GM18909 (cell line): ENCODE results near the gene ERFE.
"Not testable (repeated sequence)": the region's sequence is repeated elsewhere in the genome, so short reads cannot be mapped to it uniquely, and the experiment has no call there.

Experiments
- ATAC-seq: cut with Tn5 transposase; IDR thresholded peaks from one replicate; pipeline ENCODE4 v1.9.1; 2021; ENCODE audit warnings: mild to moderate bottlenecking; ENCODE audit not compliant: unreplicated experiment, poor library complexity

The ERFE gene, protein sequence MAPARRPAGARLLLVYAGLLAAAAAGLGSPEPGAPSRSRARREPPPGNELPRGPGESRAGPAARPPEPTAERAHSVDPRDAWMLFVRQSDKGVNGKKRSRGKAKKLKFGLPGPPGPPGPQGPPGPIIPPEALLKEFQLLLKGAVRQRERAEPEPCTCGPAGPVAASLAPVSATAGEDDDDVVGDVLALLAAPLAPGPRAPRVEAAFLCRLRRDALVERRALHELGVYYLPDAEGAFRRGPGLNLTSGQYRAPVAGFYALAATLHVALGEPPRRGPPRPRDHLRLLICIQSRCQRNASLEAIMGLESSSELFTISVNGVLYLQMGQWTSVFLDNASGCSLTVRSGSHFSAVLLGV

DNA sequence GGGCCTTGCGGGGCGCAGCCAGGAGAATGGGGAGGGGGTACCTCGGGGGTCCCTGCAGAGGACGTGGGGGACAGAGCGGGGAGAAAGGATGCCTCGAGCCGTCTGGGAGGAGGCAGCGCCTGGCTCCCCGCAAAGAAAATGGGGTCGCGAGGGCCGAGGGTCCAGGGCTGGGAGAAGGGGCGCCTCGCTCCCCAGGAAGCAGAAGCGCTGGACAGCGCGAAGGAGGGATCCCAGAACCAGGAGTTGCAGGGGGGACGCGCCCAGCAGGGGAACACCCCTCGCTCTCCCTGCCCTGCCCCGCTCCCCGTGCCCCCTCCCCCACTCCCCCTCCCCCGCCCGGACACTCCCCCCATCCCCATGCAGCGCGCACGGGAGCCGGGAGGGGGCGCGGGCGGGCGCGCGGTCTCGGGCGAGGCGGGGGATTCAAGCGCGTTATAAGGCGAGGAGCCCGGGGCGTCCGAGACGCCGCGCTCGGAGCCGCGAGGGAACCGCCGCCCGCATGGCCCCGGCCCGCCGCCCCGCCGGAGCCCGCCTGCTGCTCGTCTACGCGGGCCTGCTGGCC lies at the start of gene ERFE:
TSS of gene ERFE (plus strand) at position 462 of the 562 bp plus-strand sequence. CDS start at position 500, 38 bp downstream.
- ATAC-seq, result peak; percentile 43

DNA sequence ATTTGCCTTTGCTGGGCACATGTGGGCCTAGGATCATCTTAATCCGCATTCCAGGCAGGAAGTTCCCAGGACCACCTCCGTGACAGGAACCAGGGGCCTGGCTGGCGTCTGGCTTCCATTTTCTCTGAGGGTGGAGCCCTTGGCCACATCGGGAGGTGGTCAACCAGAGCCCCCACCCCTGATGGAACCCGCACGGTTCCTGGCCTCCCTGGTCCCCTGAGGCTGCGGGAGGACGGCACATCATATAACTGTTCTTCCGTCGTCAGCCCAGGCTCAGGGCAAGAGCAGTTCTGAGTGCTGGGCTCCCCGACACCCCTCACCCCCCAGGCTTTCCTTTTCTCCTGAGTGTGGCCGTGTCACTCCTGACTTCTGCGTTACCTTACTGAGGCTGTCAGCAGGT lies 45.2 kb upstream of the ERFE start:
- ATAC-seq, result no peak

DNA sequence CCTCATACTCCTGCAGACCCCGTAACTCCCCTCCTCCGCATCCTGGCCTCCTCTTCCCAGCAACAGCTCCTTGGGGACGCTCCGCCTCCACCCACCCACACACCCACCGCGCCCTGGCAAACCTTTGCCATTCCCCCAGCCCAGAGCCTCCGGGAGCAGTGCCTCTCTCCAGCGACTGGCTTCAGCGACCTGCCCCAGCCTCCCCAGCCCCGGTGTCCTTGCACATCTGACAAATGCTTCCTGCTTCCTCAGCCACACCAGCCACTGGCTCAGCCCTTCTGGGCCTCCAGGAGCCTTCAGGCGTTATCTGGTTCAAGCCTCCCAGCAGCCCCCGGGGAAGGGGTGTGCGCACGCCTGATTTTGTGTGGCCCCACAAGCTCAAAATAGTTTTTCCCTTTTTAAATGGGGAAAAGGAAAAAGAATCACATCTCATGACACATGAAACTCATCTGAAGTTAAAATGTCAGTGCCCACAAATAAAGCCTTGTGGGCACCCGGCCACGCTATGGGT lies 44.4 kb upstream of the ERFE start:
- ATAC-seq, result no peak

DNA sequence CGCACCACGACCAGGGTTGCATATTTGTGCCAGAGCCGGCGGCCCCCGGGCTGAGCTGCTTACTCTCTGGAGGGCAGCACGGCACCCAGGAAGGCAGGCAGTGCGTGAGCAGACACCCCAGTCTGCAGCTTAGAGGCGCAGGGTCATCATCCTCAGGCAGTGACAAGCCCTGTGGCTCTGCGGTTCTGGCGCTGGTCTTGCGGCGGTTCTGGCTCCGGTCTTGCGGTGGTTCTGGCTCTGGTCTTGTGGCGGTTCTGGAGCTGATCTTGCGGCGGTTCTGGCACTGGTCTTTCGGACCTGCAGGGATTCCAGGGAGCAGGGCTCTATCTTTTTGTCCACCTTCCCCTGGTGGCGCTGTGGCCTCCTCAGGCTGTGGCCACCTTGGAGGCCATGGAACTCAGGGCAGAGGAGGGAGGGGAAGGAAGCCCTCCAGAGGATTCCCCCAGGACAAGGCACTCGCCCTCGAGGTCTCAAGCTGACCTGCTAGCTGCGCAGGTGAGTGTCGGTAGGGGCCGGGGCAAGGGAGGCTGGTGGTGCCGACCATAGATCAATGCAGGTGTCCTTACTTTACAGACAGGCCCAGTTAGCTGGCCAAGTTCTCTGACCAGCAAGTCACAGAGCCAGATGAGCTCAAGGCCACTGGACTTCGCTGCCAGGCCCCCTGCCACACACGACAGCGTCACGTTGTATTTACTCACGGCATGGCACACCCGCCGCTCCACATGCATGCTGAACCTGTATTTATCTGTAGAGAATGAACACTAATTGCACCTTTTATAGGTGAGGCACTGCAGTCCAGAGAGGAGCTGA lies 43.7 kb upstream of the ERFE start:
- ATAC-seq, result no peak

DNA sequence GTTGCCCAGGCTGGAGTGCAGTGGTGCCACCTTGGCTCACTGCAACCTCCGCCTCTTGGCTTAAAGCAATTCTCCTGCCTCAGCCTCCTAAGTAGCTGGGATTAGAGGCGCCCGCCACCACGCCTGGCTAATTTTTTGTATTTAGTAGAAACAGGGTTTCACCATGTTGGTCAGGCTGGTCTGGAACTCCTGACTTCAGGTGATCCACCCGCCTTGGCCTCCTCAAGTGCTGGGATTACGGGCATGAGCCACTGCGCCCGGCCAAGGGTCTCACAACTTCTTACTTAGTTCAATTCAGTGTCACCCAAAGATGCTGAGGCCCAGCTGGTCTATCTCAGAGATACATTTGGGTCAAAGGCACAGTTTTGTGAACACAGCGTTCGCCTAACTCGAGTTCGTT lies 43.1 kb upstream of the ERFE start:
- ATAC-seq, result not testable (repeated sequence)

DNA sequence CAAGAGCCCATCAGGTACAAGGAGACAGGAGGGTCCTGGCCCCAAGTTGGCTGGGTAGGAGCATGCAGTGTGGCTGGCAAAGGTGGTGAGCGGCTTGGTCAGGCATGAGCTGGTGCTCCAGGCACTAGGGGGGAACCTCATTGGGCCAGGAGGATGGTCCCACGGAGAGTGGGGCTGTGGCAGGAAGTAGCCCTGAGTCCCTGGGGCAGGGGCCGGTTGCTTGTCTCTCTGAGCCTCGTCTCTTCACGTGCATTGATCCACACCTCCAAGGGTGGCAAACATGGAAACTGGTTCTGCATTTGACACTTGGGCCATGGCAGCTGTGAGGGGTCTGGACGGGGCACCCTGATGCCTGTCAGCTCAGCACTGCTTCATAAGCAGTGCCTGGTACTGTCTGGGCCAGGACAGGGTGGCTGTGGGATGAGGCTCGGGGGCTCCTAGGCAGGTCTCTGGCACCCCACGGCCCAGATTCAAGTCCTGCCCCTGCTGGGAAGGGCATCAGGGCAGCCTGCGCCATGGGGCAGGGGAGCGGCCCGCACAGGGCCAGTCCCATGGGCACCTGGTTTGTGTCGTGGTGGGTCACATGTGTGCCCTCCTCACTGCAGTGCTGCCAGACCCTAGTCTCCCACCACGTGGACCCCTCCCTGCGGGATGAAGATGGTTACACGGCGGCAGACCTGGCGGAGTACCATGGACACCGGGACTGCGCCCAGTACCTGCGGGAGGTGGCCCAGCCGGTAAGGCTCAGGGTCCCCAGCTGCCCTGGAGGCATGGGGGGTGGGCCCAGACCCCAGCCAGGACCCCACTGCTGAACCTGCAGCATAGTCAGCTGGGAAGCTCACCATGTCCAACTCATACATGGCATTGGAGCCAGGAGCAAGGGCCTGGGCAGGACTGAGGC lies 42.2 kb upstream of the ERFE start:
- no peak for ATAC-seq

DNA sequence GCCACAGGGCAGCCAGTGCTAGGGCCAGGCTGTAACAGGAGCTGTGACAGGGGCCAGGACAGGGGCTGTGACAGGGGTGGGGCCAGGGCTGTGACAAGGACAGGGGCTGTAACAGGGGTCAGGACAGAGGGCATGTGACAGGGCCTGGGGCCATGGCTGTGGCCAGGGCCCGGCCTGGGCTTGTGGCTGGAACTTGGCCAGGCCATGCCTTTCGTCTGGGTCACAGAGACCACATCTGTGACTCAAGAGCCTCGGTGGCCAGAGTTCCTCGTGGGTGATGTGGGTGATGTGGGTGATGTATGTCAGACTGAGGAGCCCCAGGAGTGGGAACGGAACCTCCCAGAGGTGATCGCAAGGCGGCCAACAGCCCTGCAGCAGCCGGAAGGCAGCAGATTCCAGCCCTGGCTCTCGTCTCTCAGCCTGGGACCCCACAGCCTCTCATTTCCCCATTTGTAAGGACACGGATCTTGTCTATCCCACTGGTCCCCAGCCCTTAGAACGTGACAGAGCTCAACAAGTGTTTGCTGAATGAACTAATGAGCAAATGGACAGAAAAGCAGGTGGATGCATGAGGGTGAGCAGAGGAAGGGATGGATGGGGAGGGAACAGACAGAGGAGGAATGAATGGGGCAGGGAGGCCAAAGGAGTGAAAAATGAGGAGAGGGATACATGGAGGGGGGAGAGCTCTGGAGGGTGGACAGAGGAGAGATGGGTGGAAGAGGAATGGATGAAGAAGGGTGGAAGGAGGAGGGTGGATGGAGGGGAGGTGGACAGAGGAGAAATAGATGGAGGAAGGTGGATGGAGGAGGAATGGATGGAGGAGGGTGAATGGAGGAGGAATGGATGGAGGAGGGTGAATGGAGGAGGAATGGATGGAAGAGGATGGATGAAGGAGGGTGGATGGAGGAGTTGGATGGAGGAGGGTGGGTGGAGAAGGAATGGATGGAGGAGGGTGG lies 41.3 kb upstream of the ERFE start:
- no peak for ATAC-seq

DNA sequence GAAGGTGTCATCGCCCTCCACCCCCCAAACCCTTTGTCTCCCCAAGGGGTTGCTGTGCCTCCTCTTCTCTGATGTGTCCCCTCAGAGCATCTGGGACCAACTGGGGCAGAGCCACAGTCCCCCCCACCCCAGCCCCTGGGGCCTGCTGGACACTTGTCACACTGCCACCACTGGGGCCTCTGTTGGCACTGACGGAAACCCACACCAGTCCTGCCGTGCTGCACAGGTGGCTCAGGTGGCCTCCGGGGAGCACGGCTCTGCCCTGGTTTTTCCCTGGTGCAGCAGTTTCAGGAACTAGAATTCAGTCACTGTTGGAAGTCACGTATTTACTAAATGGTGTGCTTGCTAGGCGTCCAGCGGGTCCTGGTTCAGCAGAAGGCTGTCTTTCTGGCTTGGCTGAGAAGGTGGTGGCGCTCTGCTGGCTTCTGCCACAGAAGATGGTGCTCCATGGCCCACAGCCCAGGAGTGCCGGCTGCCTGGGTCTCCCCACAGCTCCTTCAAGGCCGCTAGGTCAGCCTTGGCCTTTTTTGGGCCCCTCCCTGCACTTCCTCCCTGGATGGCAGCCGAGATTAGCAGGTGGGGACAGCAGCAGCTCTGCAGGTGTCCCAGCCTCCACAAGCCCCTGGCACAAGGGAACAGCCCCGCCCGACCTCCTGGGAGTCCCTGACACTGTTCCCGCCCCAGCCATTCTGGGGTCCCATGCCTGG lies 38.9 kb upstream of the ERFE start:
- no peak for ATAC-seq

DNA sequence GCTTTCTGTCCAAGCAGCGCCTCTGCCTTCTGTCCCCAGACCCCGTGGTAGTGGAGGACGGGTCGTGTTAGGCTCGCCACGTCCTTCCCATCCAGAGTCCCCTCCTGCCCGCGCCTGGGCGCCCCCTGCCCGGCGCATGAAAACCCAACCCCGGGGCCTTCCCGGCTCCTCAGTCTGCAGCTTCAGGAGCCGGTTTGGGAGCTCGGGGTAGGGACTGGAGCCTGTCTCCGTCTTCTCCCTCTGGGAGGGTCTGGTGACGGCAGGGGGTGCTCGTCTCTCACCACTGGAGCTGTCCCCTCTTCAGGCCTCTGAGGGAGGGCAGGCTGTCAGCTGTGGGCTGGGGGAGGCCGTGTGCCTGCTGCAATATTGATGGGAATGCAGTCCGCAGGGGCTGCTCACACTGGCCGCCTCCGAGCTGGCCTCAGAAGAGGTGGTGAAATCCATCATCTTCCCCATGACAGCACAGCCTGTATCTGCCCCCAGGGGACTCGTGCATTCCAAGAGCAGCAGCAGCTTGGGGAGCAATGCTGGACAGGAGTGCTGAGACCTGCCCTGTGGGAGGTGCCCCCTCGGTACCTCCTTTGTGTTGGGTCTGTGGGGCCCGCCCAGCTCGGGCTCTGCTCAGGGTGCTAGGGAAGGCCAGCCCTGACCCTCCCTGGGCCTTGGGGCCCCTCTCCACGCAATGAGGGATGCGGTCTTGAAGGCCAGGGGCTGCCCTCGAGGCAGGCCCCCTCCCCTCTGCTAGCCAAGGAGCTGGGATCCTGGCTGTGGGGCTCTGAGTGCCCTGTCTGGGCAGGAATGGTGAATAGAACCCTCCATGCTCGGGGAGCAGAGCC lies 38.1 kb upstream of the ERFE start:
- ATAC-seq, result no peak

DNA sequence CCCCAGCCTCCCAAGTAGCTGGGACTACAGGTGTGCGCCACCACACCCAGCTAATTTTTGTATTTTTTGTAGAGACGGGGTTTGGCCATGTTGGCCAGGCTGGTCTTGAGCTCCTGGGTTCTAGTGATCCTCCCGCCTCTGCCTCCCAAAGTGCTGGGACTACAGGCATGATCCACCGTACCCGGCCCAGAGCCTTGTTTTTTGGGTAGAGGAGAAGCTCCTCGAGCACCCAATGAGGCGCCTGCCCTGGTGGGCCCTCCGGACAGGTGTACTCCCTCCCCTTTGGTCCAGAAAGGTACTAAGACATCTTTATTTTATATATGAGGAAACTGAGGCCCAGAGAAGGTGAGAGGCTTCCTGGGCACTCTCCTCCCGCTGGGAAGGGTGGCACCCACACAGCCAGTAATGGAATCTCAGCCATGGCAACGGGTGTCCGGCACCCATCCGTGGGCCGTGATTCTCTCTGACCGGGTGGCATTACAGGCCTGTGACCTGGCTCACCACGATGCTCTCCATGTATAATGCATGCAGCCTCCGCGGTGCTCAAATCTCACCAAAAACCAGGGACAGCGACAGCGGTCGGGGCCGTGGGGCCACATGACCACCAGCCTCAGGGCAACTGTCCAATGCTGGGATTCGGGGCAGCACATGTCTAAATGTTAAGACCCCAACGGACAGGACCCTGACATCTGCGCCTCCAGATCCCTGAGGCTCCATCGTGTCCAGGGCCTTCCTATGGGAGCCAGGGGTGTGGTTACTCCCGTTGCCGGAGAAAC lies 37.1 kb upstream of the ERFE start:
- ATAC-seq, result no peak

DNA sequence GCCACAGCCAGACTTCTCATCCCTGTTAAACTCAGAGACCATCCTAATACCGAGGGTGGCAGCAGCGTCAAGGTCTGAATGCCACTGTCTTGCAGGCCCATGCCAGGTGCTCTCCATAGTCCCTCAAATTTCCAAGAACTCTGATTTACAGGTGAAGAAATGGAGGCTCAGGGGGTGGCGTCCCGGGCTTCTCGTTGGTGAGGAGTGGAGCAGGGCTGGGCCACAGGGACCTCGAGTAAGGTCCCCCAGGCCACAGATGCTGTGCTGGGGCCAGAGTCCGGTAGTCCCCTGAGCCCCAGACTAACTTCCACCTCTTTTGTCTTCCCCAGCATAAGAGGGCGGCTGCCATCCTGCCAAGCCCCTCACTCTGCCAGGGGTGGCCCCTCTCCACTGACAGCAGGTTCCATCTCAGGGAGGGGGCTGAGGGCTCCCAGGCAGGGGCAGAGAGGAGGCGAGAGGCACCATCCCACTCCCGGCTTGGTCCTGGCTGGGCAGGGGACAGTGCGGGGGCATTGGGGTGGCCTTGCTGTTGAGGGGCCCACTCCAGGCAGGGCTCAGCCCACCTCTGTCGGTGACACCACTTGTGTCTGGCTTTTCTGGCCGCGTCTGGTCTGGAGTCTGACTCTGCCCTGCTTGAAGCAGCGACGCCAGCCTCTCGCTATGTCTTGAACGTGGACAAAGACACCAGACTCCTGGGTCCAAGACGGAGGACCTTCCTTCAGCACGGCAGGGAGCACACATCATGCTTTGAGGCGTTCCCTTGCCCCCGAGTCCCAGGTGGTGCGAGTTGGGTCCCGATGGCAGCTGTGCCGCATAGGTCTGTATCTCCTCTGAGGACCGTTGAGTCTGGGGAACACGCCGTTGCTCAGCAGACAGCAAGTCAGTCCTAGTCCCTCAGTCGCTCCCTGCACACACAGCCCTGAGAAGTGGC lies 36.2 kb upstream of the ERFE start:
- ATAC-seq, result no peak

DNA sequence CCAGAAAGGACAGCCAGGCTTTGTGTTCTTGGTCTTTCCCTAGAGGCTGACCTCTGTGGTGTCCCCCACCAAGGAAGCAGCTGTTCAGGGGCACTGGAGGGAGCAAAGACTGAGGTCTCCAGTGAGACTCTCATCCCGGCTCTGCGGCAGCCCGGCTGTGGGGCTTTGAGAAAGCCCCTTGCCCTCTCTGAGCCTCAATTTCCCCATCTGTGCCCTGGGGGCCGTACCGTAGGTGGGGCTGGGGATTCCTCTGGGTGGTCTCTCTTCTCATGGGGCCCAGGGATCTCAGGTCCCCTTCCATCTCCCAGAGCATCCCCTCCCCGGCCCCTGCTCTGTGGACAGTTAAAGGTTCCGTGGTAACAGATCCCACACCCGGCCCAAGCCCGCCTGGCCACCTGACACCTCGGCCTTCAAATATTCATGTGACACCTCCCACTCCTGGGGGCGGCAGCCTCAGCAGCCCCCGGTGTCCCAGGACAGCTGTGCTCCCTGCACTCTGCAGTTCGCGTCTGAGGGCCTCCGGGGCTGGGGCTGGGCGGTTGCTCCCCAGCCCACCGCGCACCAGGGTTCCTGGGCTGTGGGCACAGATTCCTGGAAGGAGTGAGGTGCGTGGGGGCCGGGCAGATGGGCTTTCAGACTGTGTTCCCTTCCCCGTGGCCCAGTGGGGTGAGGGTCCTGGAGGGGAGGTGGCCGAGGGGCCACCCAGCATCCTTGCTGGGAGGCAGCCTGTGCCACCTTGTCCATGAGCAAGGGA lies 35.4 kb upstream of the ERFE start:
- ATAC-seq, result no peak

DNA sequence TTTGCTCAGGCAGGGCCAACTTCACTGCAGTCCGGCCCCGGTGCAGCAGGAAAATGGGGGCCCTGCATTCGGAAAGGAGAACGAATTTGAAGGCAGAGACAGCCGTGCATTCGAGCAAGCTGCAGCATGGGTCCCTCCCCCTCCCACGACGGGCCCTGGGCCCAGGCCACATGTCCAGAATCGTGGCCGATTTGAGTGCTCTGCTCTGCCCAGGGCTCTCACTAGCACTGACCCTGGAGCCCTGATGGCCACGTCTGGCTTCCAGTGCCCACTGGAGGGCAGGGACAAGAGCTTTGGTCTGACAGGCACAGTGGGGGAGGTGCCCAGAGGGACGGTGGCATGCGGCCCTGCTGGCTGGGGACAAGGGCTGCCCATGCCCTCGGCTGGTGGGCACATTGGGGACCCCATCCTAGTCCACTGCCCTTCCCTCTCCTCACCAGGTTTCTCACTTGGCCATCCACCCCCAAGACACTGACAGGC lies 34.7 kb upstream of the ERFE start:
- no peak for ATAC-seq

DNA sequence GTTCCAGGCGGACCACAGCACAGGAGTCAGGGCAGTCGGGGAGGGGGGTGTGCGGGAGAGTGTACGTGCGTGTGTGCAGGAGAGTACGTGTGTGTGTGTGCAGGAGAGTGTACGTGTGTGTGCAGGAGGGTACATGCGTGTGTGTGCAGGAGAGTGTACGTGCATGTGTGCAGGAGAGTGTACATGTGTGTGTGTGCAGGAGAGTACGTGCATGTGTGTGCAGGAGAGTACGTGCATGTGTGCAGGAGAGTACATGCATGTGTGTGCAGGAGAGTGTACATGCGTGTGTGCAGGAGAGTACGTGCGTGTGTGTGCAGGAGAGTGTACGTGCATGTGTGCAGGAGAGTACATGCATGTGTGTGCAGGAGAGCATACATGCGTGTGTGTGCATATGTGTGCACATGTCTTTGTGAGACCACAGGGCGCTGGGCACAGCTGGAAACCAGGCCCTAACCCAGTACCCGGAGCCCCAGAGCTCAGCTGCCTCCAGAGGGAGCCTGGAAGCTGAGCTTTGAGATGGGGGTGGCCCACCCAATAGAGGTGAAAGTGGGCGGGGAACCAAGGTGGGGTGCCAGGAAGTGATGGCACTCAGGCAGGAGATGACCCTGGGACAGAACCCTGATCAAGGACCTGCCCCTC lies 34.2 kb upstream of the ERFE start:
- no peak for ATAC-seq
